ENCODE measurements around the gene TMEM184C. TPM values are rescaled to one million over a fixed set of nuclear protein-coding genes. Genes with fewer than 3 reads are reported as not detected.

Gene TMEM184C
- total and polyA plus RNA-seq, 2 of the 8 experiments (the other 6 are each of a cell fraction or from before 2014, with no cell fraction given) = 11.1 to 42.4 TPM

DNA sequence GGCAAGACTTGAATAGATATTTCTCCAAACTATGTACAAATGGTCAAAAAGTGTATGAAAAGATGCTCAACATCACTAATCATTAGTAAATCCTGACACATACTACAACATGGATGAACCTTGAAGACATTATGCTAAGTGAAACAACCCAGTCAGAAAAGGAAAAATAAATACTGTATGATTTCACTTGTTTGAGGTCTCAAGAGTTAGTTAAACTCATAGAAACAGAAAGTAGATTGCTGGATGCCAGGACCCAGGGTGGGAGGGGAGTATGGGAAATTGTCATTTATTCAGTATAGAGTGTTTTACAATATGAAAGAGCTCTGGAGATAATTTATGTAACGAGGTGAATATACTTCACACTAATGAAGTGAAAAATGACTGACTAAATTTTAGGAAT lies 34.4 kb downstream of the TMEM184C start (continued):
- TF ChIP-seq RBBP5 (IDR thresholded peaks at IDR 0.05; ENCODE audit: borderline replicate concordance, low read depth, low read length) (no peak), BACH1 (IDR thresholded peaks at IDR 0.05; ENCODE audit: low read length) (no peak), TEAD4 (IDR thresholded peaks at IDR 0.05; ENCODE audit: low read depth, low read length) (no peak)

All from H1 (cell line).